Endometrial microvascular endothelial cells (primary cell): ENCODE measurements around the gene NACC1. TPM values are rescaled to one million over a fixed set of nuclear protein-coding genes. Genes with fewer than 3 reads are reported as not detected.
"Not testable (repeated sequence)": the region's sequence is repeated elsewhere in the genome, so short reads cannot be mapped to it uniquely, and the experiment has no call there.

Experiments used
- in situ Hi-C: cut with HindIII; loops from 2 replicates; pipeline ENCODE4 v1.10.0; 2017; ENCODE audit warnings: low sequenced_read_pairs, low pct_unique_long_range_greater_than_20kb; ENCODE audit errors: inconsistent ontology term
- total RNA-seq: library from RNA; depleted of rRNA; stranded (reverse); fragments of >200 nt; gene quantifications from one replicate; pipeline ENCODE4 v1.2.3, GENCODE V29; 2015; ENCODE audit errors: inconsistent ontology term

NACC1 gene
- total RNA-seq, 1 donor from 2014 or later, result 99.0 TPM

DNA sequence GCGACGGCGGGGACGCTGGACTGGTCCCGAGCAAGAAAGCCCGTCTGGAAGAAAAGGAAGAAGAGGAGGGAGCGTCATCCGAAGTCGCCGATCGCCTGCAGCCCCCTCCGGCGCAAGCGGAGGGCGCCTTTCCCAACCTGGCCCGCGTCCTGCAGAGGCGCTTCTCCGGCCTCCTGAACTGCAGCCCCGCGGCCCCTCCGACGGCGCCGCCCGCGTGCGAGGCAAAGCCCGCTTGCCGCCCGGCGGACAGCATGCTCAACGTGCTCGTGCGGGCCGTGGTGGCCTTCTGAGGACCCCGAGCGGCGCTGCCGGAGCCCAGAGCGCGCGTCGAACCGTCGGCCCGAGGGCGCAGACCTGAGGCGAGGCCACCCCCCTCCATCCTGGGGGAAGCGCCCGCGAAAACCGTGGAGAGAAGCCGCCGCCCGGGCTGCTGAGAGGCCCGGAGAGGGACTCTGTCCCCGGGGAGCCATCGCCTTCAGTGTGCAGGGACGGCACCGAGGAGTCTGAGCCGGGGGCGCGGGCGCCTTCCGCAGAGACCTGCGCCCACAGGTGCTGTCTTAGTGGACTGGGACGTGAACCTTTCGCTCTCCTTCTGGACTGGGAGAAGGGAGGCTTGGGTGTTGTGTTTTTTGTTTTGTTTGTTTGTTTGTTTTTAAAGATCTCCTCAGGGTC, 35.6 kb downstream of the NACC1 start:
- in situ Hi-C loops, result no loop called here

DNA sequence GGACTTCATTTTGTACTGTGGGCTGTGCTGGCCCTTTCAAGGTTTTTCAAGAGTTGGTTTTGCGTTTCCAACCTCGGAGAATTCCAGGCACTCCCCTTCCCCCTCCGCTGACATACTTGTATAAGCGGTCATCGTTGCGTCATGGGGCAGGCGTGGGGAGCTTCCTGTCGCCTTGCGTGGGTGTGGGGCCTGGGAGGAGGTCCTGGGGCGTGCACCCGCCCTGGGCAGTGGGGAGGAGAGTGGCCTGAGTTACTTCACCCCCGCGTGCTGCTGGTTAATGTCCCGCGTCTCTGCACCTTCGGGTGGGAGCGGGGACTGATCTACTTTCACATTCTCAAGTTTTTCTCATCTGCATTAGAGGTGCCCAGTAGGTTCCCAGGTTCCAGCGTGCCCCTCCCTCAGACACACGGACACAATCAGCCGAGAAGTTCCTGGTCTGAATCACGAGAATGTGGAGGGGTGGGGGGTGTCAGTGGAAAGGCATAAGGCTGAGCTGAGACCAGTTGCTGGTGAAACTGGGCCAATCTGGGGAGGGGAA, 36.2 kb downstream of the NACC1 start:
- in situ Hi-C loops, result no loop called here

DNA sequence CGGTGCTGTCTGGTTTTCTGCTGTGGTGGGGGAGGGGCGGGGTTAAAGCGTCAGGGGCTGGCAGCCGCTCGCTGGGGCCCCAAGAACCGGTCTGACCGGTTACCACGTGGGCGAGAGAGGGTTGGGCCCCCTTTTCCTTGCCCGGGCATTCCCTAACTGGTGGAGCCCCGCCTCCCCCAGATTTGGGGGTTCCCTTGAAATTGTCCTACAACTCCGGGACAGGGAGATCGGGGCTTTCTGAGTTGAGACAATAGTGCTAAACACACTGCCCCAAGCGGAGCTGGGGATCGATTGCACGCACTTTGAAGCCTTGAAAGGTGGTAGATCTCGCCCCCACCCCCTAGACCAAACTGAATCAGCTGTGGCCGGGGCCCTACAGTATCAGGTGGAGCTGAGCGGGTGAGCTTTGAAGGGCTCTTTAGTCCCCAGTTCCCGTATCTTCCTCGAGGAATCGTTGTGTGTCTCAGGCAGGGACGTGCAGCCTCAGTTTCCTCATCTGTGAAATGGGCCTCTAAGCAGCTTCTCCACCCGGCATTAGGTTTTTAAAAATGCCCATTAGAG, 36.9 kb downstream of the NACC1 start:
- in situ Hi-C loops, result no loop called here

DNA sequence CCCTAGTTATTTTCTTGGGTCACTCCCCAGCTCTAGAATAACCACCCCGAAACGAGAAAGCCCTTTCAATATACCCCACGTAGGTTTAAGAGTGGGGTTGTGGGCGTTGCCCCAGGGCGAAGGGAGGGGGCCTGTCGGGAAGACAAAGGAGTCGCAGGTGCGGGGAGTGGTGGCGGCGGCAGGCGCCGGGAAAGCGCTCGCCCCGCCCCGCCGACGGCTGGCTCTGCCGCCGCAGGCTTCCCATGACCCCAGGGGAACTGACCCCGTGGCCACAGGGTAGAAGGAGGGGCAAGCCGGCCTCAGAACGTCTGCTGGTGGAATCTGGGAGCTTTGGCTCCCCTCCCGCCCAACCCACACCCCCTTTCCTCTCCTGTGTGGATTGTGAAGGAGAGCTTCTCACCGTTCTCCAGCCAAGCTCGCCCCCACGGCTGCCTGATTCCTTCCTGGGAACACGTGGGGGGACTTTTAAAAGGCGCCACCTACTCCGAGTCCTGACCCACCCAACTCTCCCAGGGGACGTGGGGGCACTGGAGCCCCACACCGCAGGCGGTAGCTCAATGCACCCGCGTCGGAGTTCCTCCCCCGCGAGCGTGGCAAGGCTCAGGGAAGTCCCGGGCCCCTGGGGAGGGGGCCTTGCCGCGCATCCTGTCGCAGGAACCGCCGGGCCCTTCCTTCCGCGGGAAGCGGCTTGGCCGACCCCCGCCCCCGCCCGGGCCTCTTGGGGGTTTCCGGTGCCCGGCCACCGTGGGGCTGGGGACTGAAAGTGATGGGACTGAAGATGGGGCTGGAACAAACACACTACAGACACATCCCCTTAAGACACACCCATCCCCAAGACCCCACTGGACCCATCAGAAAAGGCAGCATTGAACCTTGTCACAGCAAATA, 37.7 kb downstream of the NACC1 start:
- in situ Hi-C loops, result no loop called here

DNA sequence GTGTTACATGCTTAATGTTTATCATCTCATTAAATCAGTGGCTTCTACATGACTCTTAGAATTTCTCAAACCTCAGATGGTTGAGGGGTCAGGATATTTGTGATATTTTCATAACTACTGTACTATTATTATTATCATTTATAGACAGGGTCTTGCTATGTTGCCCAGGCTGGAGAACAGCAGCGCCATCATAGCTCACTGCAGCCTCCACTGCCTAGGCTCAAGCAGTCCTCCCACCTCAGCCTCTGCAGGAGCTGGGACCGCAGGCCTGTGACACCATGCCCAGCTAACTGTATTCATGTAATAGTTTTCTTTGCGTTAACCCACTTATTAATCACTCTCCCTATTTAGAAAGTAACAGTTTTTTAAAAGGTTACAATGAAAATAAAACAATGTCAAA, 41.6 kb downstream of the NACC1 start:
- in situ Hi-C loops, result no loop called here

DNA sequence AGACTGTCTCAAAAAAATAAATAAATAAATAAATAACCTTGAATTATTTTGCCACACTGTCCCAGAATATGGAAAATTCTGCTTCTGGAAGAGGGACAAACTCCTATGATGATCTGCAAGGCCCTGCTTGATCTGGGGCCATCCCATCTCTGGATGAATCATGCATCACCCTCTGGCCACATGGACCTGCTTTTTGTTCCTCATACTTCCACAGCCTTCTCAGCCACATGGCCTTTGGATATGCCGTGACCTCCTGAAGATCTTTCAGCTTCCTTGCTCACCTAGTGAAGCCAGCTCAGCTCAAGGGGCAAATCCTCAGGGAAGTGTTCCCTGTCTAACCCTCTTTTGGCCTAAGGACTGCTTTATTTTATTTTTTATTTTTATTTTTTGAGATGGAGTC, 42.5 kb downstream of the NACC1 start:
- in situ Hi-C loops, result no loop called here

DNA sequence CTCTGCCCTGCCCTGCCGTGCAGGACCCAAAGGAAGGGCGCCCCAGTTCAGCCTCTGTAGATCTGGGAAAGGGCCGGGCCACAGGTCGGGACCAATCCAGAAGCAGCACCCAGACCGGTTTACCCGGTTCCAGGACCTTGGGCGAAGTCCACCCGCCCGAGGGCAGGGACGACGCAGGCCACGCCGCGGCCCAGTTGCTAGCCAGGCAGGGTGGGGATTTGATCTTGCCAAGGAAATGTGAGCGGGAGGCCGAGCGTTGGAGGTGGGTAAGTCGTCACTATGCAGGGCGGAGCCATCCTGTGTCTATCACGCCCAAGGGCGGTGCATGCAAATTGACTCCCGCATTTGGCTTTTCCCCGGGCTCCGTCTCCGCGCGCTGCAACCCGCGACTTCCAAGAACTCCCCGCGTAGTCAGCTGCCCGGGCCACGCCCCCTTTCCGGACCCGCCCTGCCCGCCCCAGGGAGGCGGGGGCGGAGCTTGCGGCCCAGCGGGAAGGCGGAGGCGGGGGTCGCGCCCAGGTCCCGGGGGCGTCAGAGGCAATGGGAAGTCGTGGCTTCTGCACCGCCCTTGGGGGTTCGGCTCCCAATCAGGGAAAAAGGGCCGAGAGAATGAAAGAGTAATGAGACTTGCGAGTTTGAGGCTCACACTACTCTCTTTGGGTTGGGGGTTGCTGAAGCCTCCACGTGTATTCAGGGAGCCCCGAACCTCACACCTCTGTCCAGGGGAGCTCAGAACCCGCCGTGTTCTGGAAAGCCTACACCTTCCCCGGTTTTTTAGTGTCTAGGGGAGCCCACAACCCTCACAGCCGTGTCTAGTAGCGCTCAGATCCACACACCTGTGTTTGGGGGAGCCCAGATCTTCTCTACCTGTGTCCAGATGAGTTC, 44.9 kb downstream of the NACC1 start:
- in situ Hi-C loops, result no loop called here

DNA sequence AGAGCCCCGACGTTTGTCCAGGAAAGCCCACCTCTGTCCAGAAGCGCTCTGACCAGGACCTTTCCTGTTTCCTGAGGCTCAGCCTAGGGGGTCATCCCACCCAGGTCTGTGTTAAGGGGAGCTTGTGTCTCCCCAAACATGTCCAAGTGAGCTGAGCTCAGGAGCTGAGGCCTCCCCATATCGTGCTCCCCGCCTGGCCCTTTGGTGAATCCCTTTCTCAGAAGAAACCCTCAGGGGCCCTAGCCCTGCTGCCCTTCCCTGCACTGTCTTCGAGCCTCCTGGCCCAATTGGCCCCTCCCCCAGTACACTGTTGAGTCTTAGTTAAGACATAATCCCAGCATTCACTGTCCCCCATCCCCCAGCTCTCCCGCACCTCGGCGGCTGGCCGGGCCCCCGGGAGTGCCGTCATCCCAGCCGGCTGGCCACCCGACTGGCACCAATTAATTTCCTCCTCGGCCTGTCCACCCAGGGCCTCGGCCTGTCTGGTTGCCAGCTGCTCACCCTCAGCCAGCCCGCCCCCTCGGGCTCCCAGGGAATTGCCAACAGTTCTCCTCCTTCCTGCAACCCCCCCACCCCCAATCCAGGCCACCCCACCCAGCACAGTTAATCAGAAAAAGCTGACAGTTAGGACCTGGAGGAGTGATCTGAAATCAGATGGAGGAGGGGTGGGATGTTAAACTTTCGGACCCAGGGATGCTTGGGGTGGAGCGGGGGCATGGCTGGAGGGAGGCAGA, 45.7 kb downstream of the NACC1 start:
- in situ Hi-C loops, result no loop called here

DNA sequence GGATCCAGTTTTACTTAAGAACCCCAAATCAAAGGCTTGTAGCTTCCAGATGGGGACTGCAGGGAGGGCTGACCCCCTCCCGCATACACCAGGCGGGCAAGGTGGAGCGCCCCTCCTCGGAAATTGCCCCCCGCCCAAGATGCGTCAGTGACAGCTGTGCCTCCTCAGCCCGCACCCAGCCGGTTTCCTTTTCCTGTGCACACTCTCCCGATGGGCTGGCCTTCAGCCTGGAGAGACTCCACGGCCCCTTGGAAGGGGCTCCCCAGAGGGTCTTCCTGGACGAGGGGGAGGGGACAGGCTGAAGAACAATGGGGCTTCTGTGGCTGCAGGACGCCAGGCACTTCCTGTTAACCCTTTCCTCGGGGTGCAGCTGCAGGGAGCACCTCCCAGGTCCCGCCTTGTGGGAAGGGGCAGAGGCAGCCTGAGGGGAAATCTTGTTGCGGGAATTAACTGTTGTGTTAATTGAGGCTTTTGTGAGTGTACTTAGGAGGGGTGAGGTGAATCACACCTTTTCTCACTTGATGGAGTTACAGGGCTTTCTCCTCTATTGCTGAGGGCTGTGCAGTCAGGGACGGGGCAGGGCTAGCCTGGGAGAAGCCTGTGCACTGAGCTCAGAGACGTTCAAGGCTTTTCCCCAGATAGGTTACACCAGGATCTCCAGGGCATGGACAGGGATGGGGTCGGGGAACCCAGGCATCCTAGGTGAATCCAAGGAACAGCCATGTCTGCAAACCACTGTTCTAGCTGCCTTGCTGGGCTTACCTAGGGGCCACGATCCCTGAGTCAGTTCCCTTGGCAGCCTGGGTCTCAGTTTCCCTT, 46.5 kb downstream of the NACC1 start:
- in situ Hi-C loops, result no loop called here

DNA sequence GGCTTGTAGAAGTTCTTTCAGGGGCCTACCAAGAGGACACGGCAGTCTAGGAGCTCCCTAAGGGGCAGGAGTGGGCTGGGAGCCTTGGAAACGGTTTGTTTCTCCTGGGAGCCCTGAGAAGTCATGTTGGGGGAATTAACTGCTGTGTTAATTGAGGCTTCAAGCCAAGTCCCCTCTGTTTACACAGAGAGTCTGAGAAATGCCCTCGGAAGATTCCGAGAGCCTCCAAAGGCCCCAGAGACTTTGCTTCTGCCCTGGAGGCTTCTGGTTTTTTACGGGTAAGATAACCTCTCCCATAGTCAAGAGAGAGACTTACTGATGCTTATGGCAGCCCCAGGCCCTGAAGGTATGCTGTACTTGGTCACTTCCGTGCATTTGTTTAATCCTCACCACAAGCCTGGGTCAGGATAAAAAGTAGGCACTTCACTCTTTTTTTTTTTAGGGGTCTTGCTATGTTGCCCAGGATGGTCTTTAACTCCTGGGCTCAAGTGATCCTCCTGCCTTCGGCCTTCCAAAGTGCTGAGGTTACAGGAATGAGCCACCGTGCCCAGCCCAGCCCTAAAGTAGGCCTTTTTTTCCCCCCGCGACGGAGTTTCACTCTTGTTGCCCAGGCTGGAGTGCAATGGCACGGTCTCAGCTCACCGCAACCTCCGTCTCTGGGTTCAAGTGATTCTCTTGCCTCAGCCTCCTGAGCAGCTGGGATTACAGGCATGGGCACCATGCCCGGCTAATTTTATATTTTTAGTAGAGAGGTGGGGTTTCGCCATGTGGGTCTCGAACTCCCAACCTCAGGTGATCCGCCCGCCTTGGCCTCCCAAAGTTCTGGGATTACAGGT, 47.3 kb downstream of the NACC1 start:
- in situ Hi-C loops, result no loop called here

DNA sequence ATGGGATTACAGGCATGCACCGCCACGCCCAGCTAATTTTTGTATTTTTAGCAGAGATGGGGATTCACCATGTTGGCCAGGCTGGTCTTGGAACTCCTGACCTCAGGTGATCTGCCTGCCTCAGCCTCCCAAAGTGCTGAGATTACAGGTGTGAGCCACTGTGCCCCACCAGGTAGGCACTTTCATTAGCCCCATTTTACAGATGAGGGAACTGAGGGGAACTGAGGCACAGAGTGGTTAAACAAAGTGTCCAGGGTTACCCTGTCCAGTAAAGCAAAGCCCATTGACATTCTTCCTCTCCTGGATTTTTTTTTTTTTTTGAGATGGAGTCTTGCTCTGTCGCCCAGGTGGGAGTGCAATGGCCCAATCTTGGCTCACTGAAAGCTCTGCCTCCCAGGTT, 48.1 kb downstream of the NACC1 start:
- in situ Hi-C loops, result not testable (repeated sequence)

DNA sequence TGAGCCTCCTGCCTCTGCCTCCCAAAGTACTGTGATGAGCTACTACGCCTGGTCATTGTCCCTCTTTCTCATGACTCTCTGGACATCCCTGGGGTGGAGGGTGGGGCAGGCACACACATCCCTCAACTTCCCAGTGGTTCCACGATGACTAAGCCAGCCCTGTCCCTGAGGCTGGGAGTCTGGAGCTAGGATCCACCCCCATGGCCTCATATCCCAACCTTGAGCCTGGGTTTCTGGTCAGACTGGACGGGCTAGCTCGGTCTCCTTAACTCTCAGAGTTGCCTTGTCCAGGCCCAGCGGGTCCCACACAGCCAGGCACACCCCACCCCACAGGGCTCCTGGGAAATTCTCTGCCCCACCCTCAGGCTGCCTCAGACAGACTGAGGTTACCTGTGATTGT, 51.7 kb downstream of the NACC1 start:
- in situ Hi-C loops, result no loop called here

DNA sequence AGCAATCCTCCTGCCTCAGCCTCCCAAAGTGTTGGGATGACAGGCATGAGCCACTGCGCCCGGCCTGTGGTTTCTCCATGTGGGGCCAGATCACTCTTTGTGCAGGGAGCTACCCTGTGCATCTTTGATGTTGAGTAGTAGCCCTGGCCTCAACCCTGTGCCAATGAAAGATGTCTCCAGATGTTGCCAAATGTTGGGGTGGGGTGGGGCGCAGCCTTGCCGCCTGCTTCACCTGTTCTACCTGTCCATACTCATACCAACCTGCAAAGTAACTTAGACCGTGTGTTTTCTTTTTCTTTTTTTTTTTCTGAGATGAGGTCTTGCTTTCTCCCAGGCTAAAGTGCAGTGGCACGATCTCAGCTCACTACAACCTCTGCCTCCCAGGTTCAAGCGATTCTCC, 53.1 kb downstream of the NACC1 start:
- in situ Hi-C loops, result no loop called here

DNA sequence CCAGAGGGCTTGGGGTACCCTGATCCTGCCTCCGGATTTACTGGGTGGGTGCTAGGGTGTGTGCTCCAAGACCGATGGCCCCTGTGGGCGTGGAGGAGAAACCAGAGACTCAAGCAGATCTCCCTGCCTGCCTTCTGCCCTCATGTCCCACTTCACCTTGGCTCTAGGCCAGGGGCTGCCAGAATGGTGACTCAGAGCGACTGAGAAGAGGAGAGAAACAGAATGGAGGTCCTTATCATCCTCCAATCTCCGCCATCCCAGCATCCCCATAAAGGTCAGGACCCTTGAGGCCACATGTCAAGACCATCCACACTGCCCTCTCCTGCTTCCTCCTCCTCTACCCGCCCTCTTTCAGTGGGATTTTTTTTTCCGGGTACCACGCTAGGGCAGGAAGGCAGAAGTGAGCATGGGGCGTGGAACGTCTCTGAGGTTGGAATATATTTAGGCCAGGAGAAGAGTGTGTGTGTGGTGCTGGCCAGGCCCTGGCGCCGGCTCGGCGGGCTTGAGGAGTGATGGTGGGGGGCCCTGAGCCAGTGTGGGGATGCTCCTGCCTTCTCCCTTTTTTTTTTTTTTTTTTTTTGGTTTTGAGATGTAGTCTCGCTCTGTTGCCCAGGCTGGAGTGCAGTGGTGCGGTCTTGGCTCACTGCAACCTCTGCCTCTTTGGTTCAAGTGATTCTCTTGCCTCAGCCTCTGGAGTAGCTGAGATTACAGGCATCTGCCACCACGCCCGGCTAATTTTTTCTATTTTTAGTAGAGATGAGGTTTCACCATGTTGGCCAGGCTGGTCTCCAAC, 54.5 kb downstream of the NACC1 start:
- in situ Hi-C loops, result no loop called here

DNA sequence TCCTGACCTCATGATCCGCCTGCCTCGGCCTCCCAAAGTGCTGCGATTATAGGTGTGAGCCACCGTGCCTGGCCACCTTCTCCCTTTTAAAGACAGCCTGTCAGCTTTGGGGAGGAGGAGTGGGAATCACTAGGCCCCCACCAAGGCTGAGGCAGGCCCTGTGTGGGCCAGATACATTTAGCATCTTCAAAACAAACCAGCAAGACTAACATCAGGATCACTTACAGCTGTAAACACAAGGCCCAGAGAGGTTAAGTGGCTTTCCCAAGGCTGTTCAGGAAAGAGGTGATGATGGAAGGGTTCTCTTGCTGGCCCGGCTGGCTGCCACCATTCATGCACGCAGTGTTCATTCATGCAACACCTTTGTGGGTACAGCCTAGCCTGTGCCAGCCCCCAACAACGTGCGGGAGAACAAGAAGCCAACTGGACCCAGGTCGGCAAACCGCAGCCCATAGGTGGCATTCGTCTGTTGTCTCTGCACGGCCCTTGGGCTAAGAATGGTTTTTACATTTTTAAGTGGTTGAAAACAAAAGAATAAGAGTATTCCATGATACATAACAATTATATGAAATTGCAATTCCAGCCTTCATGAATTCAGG, 55.2 kb downstream of the NACC1 start:
- in situ Hi-C loops, result no loop called here

DNA sequence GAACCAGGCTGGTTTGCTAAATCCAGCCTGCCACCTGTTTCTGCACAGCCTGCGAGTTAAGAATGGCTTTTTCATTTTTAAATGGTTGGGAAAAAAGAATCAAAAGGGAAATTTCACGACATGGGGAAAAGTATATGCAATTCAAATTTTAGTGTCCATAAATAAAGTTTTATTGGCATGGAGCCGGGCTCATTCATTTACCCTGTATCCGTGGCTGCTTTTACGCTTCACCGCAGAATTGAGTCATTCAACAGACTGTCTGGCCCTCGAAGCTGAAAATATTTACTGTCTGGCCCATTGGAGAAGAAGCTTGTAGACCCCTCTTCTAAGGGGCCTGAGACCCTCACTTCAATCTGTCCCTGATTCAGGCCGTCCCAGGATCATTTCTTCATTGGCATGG, 58.3 kb downstream of the NACC1 start:
- in situ Hi-C loops, result no loop called here
